Bone marrow (tissue), 2 donors: Measurements from ENCODE around the gene PDE7B.
A peak's percentile ranks its signal among the peaks of the same experiment; 100 is the strongest.
"Not testable (repeated sequence)": the region's sequence is repeated elsewhere in the genome, so short reads cannot be mapped to it uniquely, and the experiment has no call there.

Experiments
- DNase-seq, 2 donors: peaks; one replicate each; lab custom pipeline; 2025; lab: John Stamatoyannopoulos, UW

The PDE7B gene

GRCh38 chr6:136108361-136108945 is 257.0 kb downstream of the PDE7B start:
- DNase-seq = no peak

GRCh38 chr6:136111831-136112230 is 260.3 kb downstream of the PDE7B start:
- DNase-seq = no peak

- DNase-seq = no peak
Observed at GRCh38 chr6:136112262-136112661, 260.8 kb downstream of the PDE7B start.

- peak in 1 of 2 donors; percentile 8 for DNase-seq
Observed at GRCh38 chr6:136113736-136114173, 262.3 kb downstream of the PDE7B start.

- no peak for DNase-seq
Observed at GRCh38 chr6:136114661-136115060, 263.2 kb downstream of the PDE7B start.

- no peak for DNase-seq
Observed at GRCh38 chr6:136115941-136116340, 264.4 kb downstream of the PDE7B start.

GRCh38 chr6:136117081-136117480 is 265.6 kb downstream of the PDE7B start:
- DNase-seq = no peak

GRCh38 chr6:136118787-136119186 is 267.3 kb downstream of the PDE7B start:
- no peak for DNase-seq

GRCh38 chr6:136123468-136123867 is 272.0 kb downstream of the PDE7B start:
- no peak for DNase-seq

- no peak for DNase-seq
Observed at GRCh38 chr6:136125585-136125984, 274.1 kb downstream of the PDE7B start.

- DNase-seq = no peak
Observed at GRCh38 chr6:136127873-136128272, 276.4 kb downstream of the PDE7B start.

GRCh38 chr6:136129365-136129764 is 277.9 kb downstream of the PDE7B start:
- no peak for DNase-seq

GRCh38 chr6:136134268-136134667 is 282.8 kb downstream of the PDE7B start:
- no peak for DNase-seq

- DNase-seq = no peak
Observed at GRCh38 chr6:136134751-136135150, 283.2 kb downstream of the PDE7B start.

GRCh38 chr6:136136274-136136673 is 284.8 kb downstream of the PDE7B start:
- no peak for DNase-seq

- DNase-seq = no peak
Observed at GRCh38 chr6:136137008-136137692, 285.6 kb downstream of the PDE7B start.

- DNase-seq = no peak
Observed at GRCh38 chr6:136137739-136138402, 286.4 kb downstream of the PDE7B start.

GRCh38 chr6:136139111-136139510 is 287.6 kb downstream of the PDE7B start:
- not testable (repeated sequence) for DNase-seq

GRCh38 chr6:136144251-136145023 is 292.9 kb downstream of the PDE7B start:
- no peak for DNase-seq

GRCh38 chr6:136146130-136146529 is 294.6 kb downstream of the PDE7B start:
- no peak for DNase-seq

- no peak for DNase-seq
Observed at GRCh38 chr6:136147342-136147741, 295.8 kb downstream of the PDE7B start.

- no peak for DNase-seq
Observed at GRCh38 chr6:136148051-136148450, 296.6 kb downstream of the PDE7B start.

- no peak for DNase-seq
Observed at GRCh38 chr6:136148523-136148922, 297.0 kb downstream of the PDE7B start.
